Dermis microvascular lymphatic vessel endothelial cell (primary cell): ENCODE data around the gene CMPK1. TPM values are rescaled to one million over a fixed set of nuclear protein-coding genes. Genes with fewer than 3 reads are reported as not detected.

Experiments
- DNase-seq, 2 donors: peaks; one replicate each; pipeline versions ENCODE4 v3.0.0 to v3.0.0-alpha.2; 2010; ENCODE audit warnings: low read depth in 2 of 2
- total RNA-seq: library from RNA; depleted of rRNA; stranded (reverse); fragments of >200 nt; gene quantifications from 2 replicates; pipeline ENCODE4 v1.2.1, GENCODE V29; 2014

CMPK1 gene
- total RNA-seq, 1 donor from 2014 or later: 74.8 TPM

GRCh38 chr1:47395433-47395832 lies 61.8 kb downstream of the CMPK1 start:
- DNase-seq: no peak

GRCh38 chr1:47396671-47397196 lies 63.1 kb downstream of the CMPK1 start:
- DNase-seq: no peak

GRCh38 chr1:47399138-47399845 lies 65.7 kb downstream of the CMPK1 start:
- DNase-seq: no peak

- DNase-seq: no peak
Observed at GRCh38 chr1:47399846-47400155, 66.2 kb downstream of the CMPK1 start.

- no peak for DNase-seq
Observed at GRCh38 chr1:47401761-47402160, 68.2 kb downstream of the CMPK1 start.

- DNase-seq: no peak
Observed at GRCh38 chr1:47402591-47402990, 69.0 kb downstream of the CMPK1 start.

- DNase-seq: no peak
Observed at GRCh38 chr1:47403321-47403910, 69.8 kb downstream of the CMPK1 start.

- DNase-seq: no peak
Observed at GRCh38 chr1:47405697-47406096, 72.1 kb downstream of the CMPK1 start.

- no peak for DNase-seq
Observed at GRCh38 chr1:47406966-47407365, 73.4 kb downstream of the CMPK1 start.

- no peak for DNase-seq
Observed at GRCh38 chr1:47407481-47407880, 73.9 kb downstream of the CMPK1 start.

- DNase-seq: no peak
Observed at GRCh38 chr1:47409311-47410067, 75.9 kb downstream of the CMPK1 start.

- DNase-seq: no peak
Observed at GRCh38 chr1:47410068-47410455, 76.5 kb downstream of the CMPK1 start.

GRCh38 chr1:47411436-47411835 lies 77.8 kb downstream of the CMPK1 start:
- no peak for DNase-seq

GRCh38 chr1:47412437-47412836 lies 78.8 kb downstream of the CMPK1 start:
- no peak for DNase-seq

GRCh38 chr1:47415728-47416318 lies 82.2 kb downstream of the CMPK1 start, which contains the start of gene FOXE3:
Gene FOXE3 (plus strand): TSS chr1:47416285. CDS start chr1:47416316, 31 bp downstream.
- no peak for DNase-seq

- DNase-seq: peak in 1 of 2 donors; percentile 18
Observed at GRCh38 chr1:47416319-47417169, 83.0 kb downstream of the CMPK1 start.

GRCh38 chr1:47417170-47418044 lies 83.8 kb downstream of the CMPK1 start:
- no peak for DNase-seq

GRCh38 chr1:47418122-47418521 lies 84.5 kb downstream of the CMPK1 start:
- no peak for DNase-seq

GRCh38 chr1:47418681-47419325 lies 85.2 kb downstream of the CMPK1 start:
- DNase-seq: no peak

GRCh38 chr1:47420547-47420946 lies 87.0 kb downstream of the CMPK1 start:
- DNase-seq: no peak
